Liver (tissue), 3 donors: ENCODE results near the gene GALNT1.

Source experiments
- CTCF ChIP-seq: fragments of 150-350 bp; IDR thresholded peaks from 2 replicates; pipeline ENCODE4 v1.5.1; 2017; ENCODE audit warnings: improper control_type of control experiment, low read depth, low read length; ENCODE audit not compliant: missing input control
- EGR1 ChIP-seq, 2 donors: IDR thresholded peaks; 2 replicates each; pipeline ENCODE4 v1.6.1; 2016 to 2018; ENCODE audit warnings: antibody characterized with exemption in 2 of 2, low read depth in 2 of 2
- FOXA1 ChIP-seq: IDR thresholded peaks from 2 replicates; pipeline ENCODE4 v1.6.1; 2016; ENCODE audit warnings: antibody characterized with exemption
- MAX ChIP-seq: IDR thresholded peaks from 2 replicates; pipeline ENCODE4 v1.6.1; 2016; ENCODE audit warnings: antibody characterized with exemption
- NR2F2 ChIP-seq: IDR thresholded peaks from 2 replicates; pipeline ENCODE4 v1.6.1; 2016; ENCODE audit warnings: antibody characterized with exemption
- RAD21 ChIP-seq, 2 donors: IDR thresholded peaks; 2 replicates each; pipeline ENCODE4 v1.6.1; 2016; ENCODE audit warnings: antibody characterized with exemption in 2 of 2, mild to moderate bottlenecking in 2 of 2
- REST ChIP-seq: IDR thresholded peaks from 2 replicates; pipeline ENCODE4 v1.6.1; 2016; ENCODE audit warnings: antibody characterized with exemption, mild to moderate bottlenecking
- RXRA ChIP-seq, 2 donors: IDR thresholded peaks; 2 replicates each; pipeline ENCODE4 v1.6.1; 2017 to 2018; ENCODE audit warnings: antibody characterized with exemption in 2 of 2, mild to moderate bottlenecking in 1 of 2
- SP1 ChIP-seq: IDR thresholded peaks from 2 replicates; pipeline ENCODE4 v1.6.1; 2018; ENCODE audit warnings: antibody characterized with exemption, mild to moderate bottlenecking
- TAF1 ChIP-seq: conservative IDR thresholded peaks from 2 replicates; pipeline ENCODE4 v1.6.1; 2016; ENCODE audit warnings: antibody characterized with exemption, mild to moderate bottlenecking
- ZBTB33 ChIP-seq: IDR thresholded peaks from 2 replicates; pipeline ENCODE4 v1.6.1; 2016; ENCODE audit warnings: antibody characterized with exemption
- donor health status: healthy.
- donor health status: healthy.

- TF ChIP-seq CTCF (no peak), MAX (no peak), RAD21 (IDR thresholded peaks at IDR 0.05) (no peak), TAF1 (no peak), REST (no peak), EGR1 (IDR thresholded peaks at IDR 0.05; ENCODE audit: low read depth in 2 of 2) (no peak), NR2F2 (no peak), ZBTB33 (no peak), RXRA (IDR thresholded peaks at IDR 0.05) (no peak), FOXA1 (no peak), SP1 (no peak)
These were observed 159.1 kb downstream of the GALNT1 start for GRCh38 chr18:35740656-35741055.
